Liver (tissue), 9 donors: ENCODE measurements around the gene CDH22. TPM values are rescaled to one million over a fixed set of nuclear protein-coding genes. Genes with fewer than 3 reads are reported as not detected.

Experiments
- DNase-seq: peaks from one replicate; pipeline ENCODE4 v3.0.0-alpha.2; 2017; ENCODE audit warnings: low spot score
- H3K27ac ChIP-seq, 2 donors: one replicate each; pipeline ENCODE4 v1.7.0; 2013; ENCODE audit warnings: inconsistent platforms in 2 of 2, low read length in 2 of 2, control low read depth in 1 of 2, low read depth in 1 of 2, mild to moderate bottlenecking in 1 of 2
- H3K27me3 ChIP-seq, 4 donors: one replicate each; pipeline versions ENCODE4 v1.6.1 to v1.7.0; 2013; ENCODE audit warnings: low read length in 3 of 4, inconsistent platforms in 1 of 4, mild to moderate bottlenecking in 1 of 4, moderate library complexity in 1 of 4; ENCODE audit not compliant: control insufficient read depth in 4 of 4, insufficient read depth in 4 of 4
- H3K36me3 ChIP-seq, 4 donors: one replicate each; pipeline versions ENCODE4 v1.6.1 to v1.7.0; 2013; ENCODE audit warnings: low read length in 3 of 4, mild to moderate bottlenecking in 3 of 4, low read depth in 1 of 4, moderate library complexity in 1 of 4; ENCODE audit not compliant: control insufficient read depth in 4 of 4, insufficient read depth in 3 of 4
- H3K4me1 ChIP-seq, 4 donors: one replicate each; pipeline versions ENCODE4 v1.6.1 to v1.7.0; 2013; ENCODE audit warnings: low read length in 3 of 4, mild to moderate bottlenecking in 3 of 4, moderate library complexity in 1 of 4; ENCODE audit not compliant: control insufficient read depth in 4 of 4, insufficient read depth in 4 of 4
- H3K4me3 ChIP-seq, 3 donors: one replicate each; pipeline versions ENCODE4 v1.6.1 to v1.7.0; 2013; ENCODE audit warnings: low read length in 3 of 3, control low read depth in 1 of 3, low read depth in 1 of 3, mild to moderate bottlenecking in 1 of 3
- H3K9ac ChIP-seq, 2 donors: one replicate each; pipeline ENCODE4 v1.7.0; 2013; ENCODE audit warnings: low read length in 2 of 2, mild to moderate bottlenecking in 2 of 2, moderate library complexity in 2 of 2, control low read depth in 1 of 2, low read depth in 1 of 2
- H3K9me3 ChIP-seq, 4 donors: one replicate each; pipeline versions ENCODE4 v1.6.1 to v1.7.0; 2013; ENCODE audit warnings: low read length in 3 of 4; ENCODE audit not compliant: control insufficient read depth in 4 of 4
- ATF3 ChIP-seq: IDR thresholded peaks from 2 replicates; pipeline ENCODE4 v1.6.1; 2016; ENCODE audit warnings: antibody characterized with exemption
- CTCF ChIP-seq: fragments of 150-350 bp; IDR thresholded peaks from 2 replicates; pipeline ENCODE4 v1.5.1; 2017; ENCODE audit warnings: improper control_type of control experiment, low read depth, low read length; ENCODE audit not compliant: missing input control
- EGR1 ChIP-seq, 2 donors: IDR thresholded peaks; 2 replicates each; pipeline ENCODE4 v1.6.1; 2016 to 2018; ENCODE audit warnings: antibody characterized with exemption in 2 of 2, low read depth in 2 of 2
- FOXA1 ChIP-seq: IDR thresholded peaks from 2 replicates; pipeline ENCODE4 v1.6.1; 2016; ENCODE audit warnings: antibody characterized with exemption
- FOXA2 ChIP-seq: IDR thresholded peaks from 2 replicates; pipeline ENCODE4 v1.6.1; 2016; ENCODE audit warnings: antibody characterized with exemption
- GABPA ChIP-seq, 2 donors: IDR thresholded peaks in 1 of 2; conservative IDR thresholded peaks in 1 of 2; 2 replicates each; pipeline ENCODE4 v1.6.1; 2016; ENCODE audit warnings: antibody characterized with exemption in 2 of 2, mild to moderate bottlenecking in 1 of 2, moderate library complexity in 1 of 2
- HNF4A ChIP-seq, 2 donors: conservative IDR thresholded peaks; 2 replicates each; pipeline ENCODE4 v1.6.1; 2016; ENCODE audit warnings: antibody characterized with exemption in 2 of 2, mild to moderate bottlenecking in 2 of 2
- HNF4G ChIP-seq: IDR thresholded peaks from 2 replicates; pipeline ENCODE4 v1.6.1; 2016; ENCODE audit warnings: antibody characterized with exemption
- JUND ChIP-seq, 2 donors: IDR thresholded peaks; 2 replicates each; pipeline ENCODE4 v1.6.1; 2016; ENCODE audit warnings: antibody characterized with exemption in 2 of 2
- NR2F2 ChIP-seq: IDR thresholded peaks from 2 replicates; pipeline ENCODE4 v1.6.1; 2016; ENCODE audit warnings: antibody characterized with exemption
- REST ChIP-seq: IDR thresholded peaks from 2 replicates; pipeline ENCODE4 v1.6.1; 2016; ENCODE audit warnings: antibody characterized with exemption, mild to moderate bottlenecking
- RXRA ChIP-seq, 2 donors: IDR thresholded peaks; 2 replicates each; pipeline ENCODE4 v1.6.1; 2017 to 2018; ENCODE audit warnings: antibody characterized with exemption in 2 of 2, mild to moderate bottlenecking in 1 of 2
- TAF1 ChIP-seq: conservative IDR thresholded peaks from 2 replicates; pipeline ENCODE4 v1.6.1; 2016; ENCODE audit warnings: antibody characterized with exemption, mild to moderate bottlenecking
- WGBS: extraction: QIAGEN DNeasy Blood & Tissue Kit; methylation state at CpG from one replicate; pipeline ENCODE4 v1.1.7; 2013; 5-methylcytosine and 5-hydroxymethylcytosine counted together
- polyA plus RNA-seq, 2 donors: library from polyadenylated mRNA; stranded (reverse) in 1 of 2; unstranded in 1 of 2; fragments of 200-250 nt in 1 of 2; fragments of >200 nt in 1 of 2; fragmentation: Nextera tagmentation in 1 of 2; extraction: Ambion mirVana in 1 of 2; gene quantifications; one replicate each; pipeline versions ENCODE4 v1.2.1 to v1.2.3, GENCODE V29; 2013 to 2015
- total RNA-seq, 2 donors: library from RNA; depleted of rRNA; stranded (reverse); fragments of >200 nt; gene quantifications; one replicate each; pipeline ENCODE4 v1.2.3, GENCODE V29; 2014
- donor health status: healthy.
- donor health status: healthy.
- donor health status: healthy.
- donor health status: healthy.
- donor health status: healthy.

Gene CDH22
- total and polyA plus RNA-seq, 4 donors, result 0.02 TPM; not detected in 3

- TF ChIP-seq REST (no peak), FOXA1 (no peak), HNF4G (no peak), HNF4A (conservative IDR thresholded peaks at IDR 0.05) (no peak), ATF3 (no peak), GABPA (IDR thresholded peaks at IDR 0.05 in 1 of 2, conservative IDR thresholded peaks at IDR 0.05 in 1 of 2) (no peak), FOXA2 (no peak), CTCF (no peak), JUND (IDR thresholded peaks at IDR 0.05) (no peak)
Observed at GRCh38 chr20:46246559-46246958, 61.7 kb downstream of the CDH22 start (continued).

- peaks cover 0 to 8% (median 7%) of the 10 kb centered on the region in 4 donors for H3K27me3 ChIP-seq
- TF ChIP-seq CTCF, result no peak
- 57% methylated on average over 9 of the region's 9 CpGs for WGBS
Observed at GRCh38 chr20:46243707-46244628, 64.3 kb downstream of the CDH22 start.

GRCh38 chr20:46242390-46242789, 65.9 kb downstream of the CDH22 start:
- no peaks in the 10 kb centered on the region for H3K9me3 ChIP-seq
- no peak overlapping the region for H3K4me3 ChIP-seq
- no peak for DNase-seq
- 45% methylated on average over 2 of the region's 2 CpGs for WGBS
- H3K4me1 ChIP-seq, result no peaks in the 10 kb centered on the region
- H3K9ac ChIP-seq, result no peak overlapping the region
- H3K36me3 ChIP-seq, result no peaks in the 10 kb centered on the region
- H3K27me3 ChIP-seq, result peaks cover 0 to 7% (median 6%) of the 10 kb centered on the region in 4 donors
- no peak overlapping the region for H3K27ac ChIP-seq
- no peak for TF ChIP-seq GABPA (IDR thresholded peaks at IDR 0.05 in 1 of 2, conservative IDR thresholded peaks at IDR 0.05 in 1 of 2)
- no peak for TF ChIP-seq FOXA1
- TF ChIP-seq EGR1 (IDR thresholded peaks at IDR 0.05; ENCODE audit: low read depth in 2 of 2), result no peak
- TF ChIP-seq JUND (IDR thresholded peaks at IDR 0.05), result no peak
- no peak for TF ChIP-seq RXRA (IDR thresholded peaks at IDR 0.05)
- TF ChIP-seq REST, result no peak
- TF ChIP-seq CTCF, result no peak
- TF ChIP-seq NR2F2, result no peak
- TF ChIP-seq TAF1, result no peak

More at GRCh38 chr20:46243707-46244628, 64.3 kb downstream of the CDH22 start:
- Histone ChIP-seq H3K9me3 (no peaks in the 10 kb centered on the region), H3K4me1 (no peaks in the 10 kb centered on the region), H3K36me3 (no peaks in the 10 kb centered on the region), H3K9ac (no peak overlapping the region), H3K27ac (no peak overlapping the region), H3K4me3 (no peak overlapping the region)
- no peak for DNase-seq
